K562 (cell line): ENCODE results near the gene METTL22.

ENCODE experiments used
- CHD1 ChIP-seq: fragments of 200-600 bp; sonication (generic); IDR thresholded peaks from one replicate; pipeline ENCODE4 v1.6.1; 2012; ENCODE audit warnings: mild to moderate bottlenecking, moderate library complexity, low read length, inconsistent platforms
- EZH2 ChIP-seq: IDR thresholded peaks from 2 replicates; pipeline ENCODE4 v1.6.1; 2012; ENCODE audit warnings: low read depth, mild to moderate bottlenecking, inconsistent platforms, low read length, borderline replicate concordance
- MAX ChIP-seq: sonication (generic); formaldehyde crosslinking; IDR thresholded peaks from 2 replicates; pipeline ENCODE4 v1.9.0; 2022; ENCODE audit warnings: mild to moderate bottlenecking, missing genetic modification reagents
- PHTF2 ChIP-seq: fragments of 250-450 bp; sonication (Bioruptor Pico); IDR thresholded peaks from 2 replicates; pipeline ENCODE4 v1.5.0; 2021; ENCODE audit warnings: mild to moderate bottlenecking
- POLR3A ChIP-seq: IDR thresholded peaks from 2 replicates; pipeline ENCODE4 v1.6.1; 2011; ENCODE audit warnings: borderline replicate concordance, mild to moderate bottlenecking, moderate library complexity; ENCODE audit not compliant: insufficient read length, insufficient read depth; ENCODE audit errors: extremely low read depth
- RCOR1 ChIP-seq, 2 experiments: IDR thresholded peaks; 2 replicates each; pipeline ENCODE4 v1.6.1; 2012; ENCODE audit warnings: low read depth in 2 of 2, low read length in 2 of 2, borderline replicate concordance in 1 of 2, improper control_type of control experiment in 1 of 2

GRCh38 chr16:8589057-8589899 is 32.2 kb upstream of the METTL22 start:
- TF ChIP-seq PHTF2 (CRISPR knock-in tag) (no peak), EZH2 (no peak), MAX (no peak), POLR3A (no peak), RCOR1 (IDR thresholded peaks at IDR 0.05; ENCODE audit: borderline replicate concordance in 1 of 2, low read depth in 2 of 2, low read length in 2 of 2) (no peak), CHD1 (no peak)
